HepG2 (cell line): ENCODE results near the gene DBN1. TPM values are rescaled to one million over a fixed set of nuclear protein-coding genes. Genes with fewer than 3 reads are reported as not detected.

Source experiments
- ATAC-seq: fragments of 200-7000 bp; cut with Tn5 transposase; 3 replicates; pipeline ENCODE4 v1.9.1; 2020; ENCODE audit warnings: mild to moderate bottlenecking, moderate library complexity
- BruUV-seq: library from RNA; stranded (reverse); fragments of 400-500 nt; replicated peaks from 2 replicates; lab custom pipeline; 2021; lab: Mats Ljungman, UMichigan
- CTCF ChIA-PET: fragments of 300-600 bp; formaldehyde crosslinking; extraction: SDS; loops from one replicate; lab custom pipeline; 2021; ENCODE audit warnings: low total read pairs, inconsistent platforms, low intra/inter-chr PET ratio; lab: Yijun Ruan, JAX
- POLR2A ChIA-PET: fragments of 350-600 bp; sonication (Branson Sonifier 250); formaldehyde crosslinking; loops from one replicate; lab custom pipeline; 2020; ENCODE audit warnings: antibody characterized with exemption, inconsistent platforms; lab: Yijun Ruan, JAX
- DNase-seq: peaks from one replicate; pipeline ENCODE4 v3.0.0-alpha.2; 2015; ENCODE audit warnings: low spot score
- FAIRE-seq: peaks from 3 replicates; lab custom pipeline; 2011; peaks lifted over from hg19 to GRCh38; lab: Jason Lieb, UNC
- H2AFZ ChIP-seq: one replicate; pipeline ENCODE4 v1.6.1; 2011; ENCODE audit warnings: low read length, inconsistent platforms
- H3K27ac ChIP-seq: fragments of 300-600 bp; 3 replicates; pipeline ENCODE4 v1.8.0; 2011; ENCODE audit warnings: mixed run types, mild to moderate bottlenecking, mixed read lengths, low read length, inconsistent platforms; ENCODE audit not compliant: insufficient read depth; ENCODE audit errors: extremely low read length
- H3K27me3 ChIP-seq, 2 experiments: fragments of 200-600 bp in 1 of 2; 2 replicates in 1 of 2; 3 replicates in 1 of 2; pipeline versions ENCODE4 v1.6.0 to v1.8.0; 2011; ENCODE audit warnings: low read length in 2 of 2, mild to moderate bottlenecking in 2 of 2, moderate library complexity in 2 of 2, inconsistent platforms in 1 of 2; ENCODE audit not compliant: insufficient read depth in 2 of 2, control insufficient read depth in 1 of 2
- H3K36me3 ChIP-seq, 2 experiments: fragments of 200-600 bp in 1 of 2; replicated peaks in 1 of 2; 2 replicates in 1 of 2; 3 replicates in 1 of 2; pipeline versions ENCODE4 v1.5.1 to v1.8.0; 2011; ENCODE audit warnings: low read length in 2 of 2, inconsistent platforms in 1 of 2; ENCODE audit not compliant: insufficient read depth in 2 of 2, control insufficient read depth in 1 of 2
- H3K4me1 ChIP-seq: 2 replicates; pipeline ENCODE4 v1.5.1; 2012; ENCODE audit warnings: low read length, inconsistent platforms; ENCODE audit not compliant: insufficient read depth
- H3K4me2 ChIP-seq: 2 replicates; pipeline ENCODE4 v1.6.0; 2011; ENCODE audit warnings: low read depth, low read length, inconsistent platforms
- H3K4me3 ChIP-seq, 3 experiments: fragments of 200-600 bp in 1 of 3; sonication (generic), shearing (Covaris generic) in 1 of 3; replicated peaks in 1 of 3; 2 replicates each; pipeline ENCODE4 v1.5.1; 2011 to 2016; ENCODE audit warnings: low read length in 3 of 3, inconsistent platforms in 2 of 3, low read depth in 2 of 3, mild to moderate bottlenecking in 2 of 3, control low read depth in 1 of 3, mixed read lengths in 1 of 3; ENCODE audit not compliant: insufficient read depth in 1 of 3
- H3K79me2 ChIP-seq: one replicate; pipeline ENCODE4 v1.6.1; 2011; ENCODE audit warnings: low read length, inconsistent platforms; ENCODE audit not compliant: insufficient read depth
- H3K9ac ChIP-seq: 2 replicates; pipeline ENCODE4 v1.6.0; 2011; ENCODE audit warnings: mild to moderate bottlenecking, low read depth, low read length, inconsistent platforms; ENCODE audit not compliant: insufficient read depth
- H3K9me3 ChIP-seq: 2 replicates; pipeline ENCODE4 v1.5.1; 2012; ENCODE audit warnings: mild to moderate bottlenecking, low read length
- H4K20me1 ChIP-seq: 2 replicates; pipeline ENCODE4 v1.6.0; 2011; ENCODE audit warnings: inconsistent platforms, mild to moderate bottlenecking, low read length, moderate library complexity; ENCODE audit not compliant: insufficient read depth
- GTF3A ChIP-seq: sonication (generic); formaldehyde crosslinking; conservative IDR thresholded peaks from 2 replicates; pipeline ENCODE4 v1.4.0; 2020; ENCODE audit warnings: mild to moderate bottlenecking, missing genetic modification reagents
- IRF2 ChIP-seq: IDR thresholded peaks from 2 replicates; pipeline ENCODE4 v1.6.1; 2018; ENCODE audit warnings: missing genetic modification reagents, missing compliant biosample characterization
- MTA1 ChIP-seq: sonication (generic); formaldehyde crosslinking; IDR thresholded peaks from 2 replicates; pipeline ENCODE4 v1.4.0; 2020; ENCODE audit warnings: missing genetic modification reagents, mild to moderate bottlenecking, borderline replicate concordance
- NFIB ChIP-seq: sonication (generic); formaldehyde crosslinking; IDR thresholded peaks from 2 replicates; pipeline ENCODE4 v1.9.0; 2021; ENCODE audit warnings: missing genetic modification reagents, mild to moderate bottlenecking, borderline replicate concordance
- NKX3-1 ChIP-seq: sonication (generic); formaldehyde crosslinking; IDR thresholded peaks from 2 replicates; pipeline ENCODE4 v1.5.0; 2020; ENCODE audit warnings: missing genetic modification reagents
- RARA ChIP-seq: IDR thresholded peaks from 2 replicates; pipeline ENCODE4 v1.6.1; 2016; ENCODE audit warnings: missing genetic modification reagents, missing compliant biosample characterization
- SUZ12 ChIP-seq: fragments of 150-350 bp; IDR thresholded peaks from 2 replicates; pipeline ENCODE4 v1.6.1; 2014; ENCODE audit warnings: low read depth, low read length
- TBP ChIP-seq: sonication (generic); formaldehyde crosslinking; IDR thresholded peaks from 2 replicates; pipeline ENCODE4 v1.5.0; 2020; ENCODE audit warnings: missing genetic modification reagents
- THYN1 ChIP-seq: sonication (generic); formaldehyde crosslinking; IDR thresholded peaks from 2 replicates; pipeline ENCODE4 v1.8.1; 2023; ENCODE audit warnings: low read depth, mild to moderate bottlenecking, moderate library complexity, missing genetic modification reagents, borderline replicate concordance
- ZNF136 ChIP-seq: sonication (generic); formaldehyde crosslinking; IDR thresholded peaks from 2 replicates; pipeline ENCODE4 v1.8.1; 2022; ENCODE audit warnings: low read depth, mild to moderate bottlenecking, moderate library complexity, missing genetic modification reagents
- ZNF20 ChIP-seq: sonication (generic); formaldehyde crosslinking; IDR thresholded peaks from 2 replicates; pipeline ENCODE4 v1.4.0; 2020; ENCODE audit warnings: mild to moderate bottlenecking, moderate library complexity, missing genetic modification reagents
- ZNF234 ChIP-seq: sonication (generic); formaldehyde crosslinking; conservative IDR thresholded peaks from 2 replicates; pipeline ENCODE4 v1.5.1; 2020; ENCODE audit warnings: mild to moderate bottlenecking, missing genetic modification reagents
- ZNF367 ChIP-seq: sonication (generic); formaldehyde crosslinking; IDR thresholded peaks from 2 replicates; pipeline ENCODE4 v1.4.0; 2020; ENCODE audit warnings: missing genetic modification reagents, borderline replicate concordance
- ZNF7 ChIP-seq: IDR thresholded peaks from 2 replicates; pipeline ENCODE4 v1.6.1; 2016; ENCODE audit warnings: missing biosample characterization, missing genetic modification reagents
- WGBS: methylation state at CpG from one replicate; pipeline ENCODE4 v1.1.6; 2017; ENCODE audit warnings: low lambda C conversion rate; 5-methylcytosine and 5-hydroxymethylcytosine counted together
- in situ Hi-C: cut with HindIII; loops from 2 replicates; pipeline ENCODE4 v1.10.0; 2017; ENCODE audit warnings: low pct_unique_long_range_greater_than_20kb; ENCODE audit not compliant: extremely low pct_ligation_motif_present
- intact Hi-C: fragments of 100-400 bp; cut with micrococcal nuclease; formaldehyde crosslinking; loops from one replicate; pipeline ENCODE4 v1.10.0; 2022; ENCODE audit not compliant: unreplicated experiment
- polyA plus RNA-seq, 8 experiments: library from polyadenylated mRNA; depleted of rRNA in 3 of 8; stranded (reverse) in 7 of 8; unstranded in 1 of 8; fragments of >200 nt; fragmentation: Illumina TruSeq in 4 of 8; extraction: Trizol in 4 of 8; gene quantifications; 2 replicates each; pipeline versions ENCODE4 v1.2.1 to v1.2.3, GENCODE V29; 2011 to 2016; ENCODE audit warnings: low read depth in 4 of 8, missing spikeins in 1 of 8, mixed read lengths in 1 of 8; ENCODE audit not compliant: insufficient read depth in 1 of 8
- total RNA-seq, 5 experiments: library from RNA; depleted of rRNA; stranded (reverse); fragments of >200 nt; fragmentation: Illumina TruSeq; extraction: Trizol; gene quantifications; 2 replicates each; pipeline ENCODE4 v1.2.3, GENCODE V29; 2016; ENCODE audit warnings: low read depth in 1 of 5
- TF ChIP-seq, protein P1 (sequence below): sonication (generic); formaldehyde crosslinking; IDR thresholded peaks from 2 replicates; pipeline ENCODE4 v1.8.0; 2022; ENCODE audit warnings: mild to moderate bottlenecking, missing genetic modification reagents, moderate library complexity
- TF ChIP-seq, protein P2 (sequence below): sonication (generic); formaldehyde crosslinking; IDR thresholded peaks from 2 replicates; pipeline ENCODE4 v1.8.1; 2022; ENCODE audit warnings: mild to moderate bottlenecking, missing genetic modification reagents

Gene DBN1
- total and polyA plus RNA-seq, 2 of the 13 experiments (the other 11 are each of a cell fraction or from before 2014, with no cell fraction given) = 27.0 to 37.3 TPM

DNA sequence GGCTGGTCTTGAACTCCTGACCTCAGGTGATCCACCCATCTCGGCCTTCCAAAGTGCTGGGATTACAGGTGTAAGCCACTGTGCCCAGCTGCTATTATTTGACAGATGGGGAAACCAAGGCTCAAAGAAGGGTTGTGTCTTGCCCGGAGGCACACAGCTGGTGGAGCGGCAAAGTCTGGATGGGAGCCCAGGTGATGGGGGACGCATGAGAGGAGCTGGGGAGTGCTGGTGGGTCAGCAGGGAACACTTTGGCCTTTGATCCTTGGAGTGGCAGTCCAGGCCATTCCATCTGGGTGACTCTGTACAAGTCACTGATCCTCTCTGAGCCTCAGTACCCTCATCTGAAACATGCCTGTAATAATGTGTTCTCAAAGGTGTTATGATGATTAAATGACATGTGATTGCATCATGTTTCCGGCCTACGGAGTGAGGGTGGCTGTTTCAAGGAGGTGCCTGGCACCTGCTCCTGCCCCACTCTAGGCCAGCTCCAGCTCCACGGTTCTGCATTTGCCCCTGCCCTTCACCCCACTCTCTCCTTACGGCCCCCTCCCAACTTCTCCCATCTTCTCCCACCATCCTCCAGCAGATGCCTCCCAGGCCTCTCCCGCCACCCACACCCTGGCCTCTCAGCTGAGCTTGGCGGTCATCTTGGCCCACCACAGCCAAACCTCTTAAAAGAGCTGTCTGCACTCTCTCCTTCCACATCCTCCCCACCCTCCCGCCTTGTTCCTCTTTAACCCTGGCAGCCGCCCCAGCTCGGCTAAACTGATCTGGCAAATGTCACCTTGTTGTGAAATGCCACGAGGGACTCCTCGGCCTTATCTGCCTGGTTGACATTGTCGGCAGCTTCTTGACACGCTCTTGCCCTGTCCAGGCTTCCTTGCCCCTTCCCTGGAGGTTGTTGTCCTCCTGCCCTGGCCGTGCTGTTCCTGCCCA lies 5.5 kb upstream of the DBN1 start (continued):
- TF ChIP-seq, protein P1, sequence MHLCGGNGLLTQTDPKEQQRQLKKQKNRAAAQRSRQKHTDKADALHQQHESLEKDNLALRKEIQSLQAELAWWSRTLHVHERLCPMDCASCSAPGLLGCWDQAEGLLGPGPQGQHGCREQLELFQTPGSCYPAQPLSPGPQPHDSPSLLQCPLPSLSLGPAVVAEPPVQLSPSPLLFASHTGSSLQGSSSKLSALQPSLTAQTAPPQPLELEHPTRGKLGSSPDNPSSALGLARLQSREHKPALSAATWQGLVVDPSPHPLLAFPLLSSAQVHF (CRISPR knock-in tag) = no peak
- no peak for TF ChIP-seq NFIB (CRISPR knock-in tag)

DNA sequence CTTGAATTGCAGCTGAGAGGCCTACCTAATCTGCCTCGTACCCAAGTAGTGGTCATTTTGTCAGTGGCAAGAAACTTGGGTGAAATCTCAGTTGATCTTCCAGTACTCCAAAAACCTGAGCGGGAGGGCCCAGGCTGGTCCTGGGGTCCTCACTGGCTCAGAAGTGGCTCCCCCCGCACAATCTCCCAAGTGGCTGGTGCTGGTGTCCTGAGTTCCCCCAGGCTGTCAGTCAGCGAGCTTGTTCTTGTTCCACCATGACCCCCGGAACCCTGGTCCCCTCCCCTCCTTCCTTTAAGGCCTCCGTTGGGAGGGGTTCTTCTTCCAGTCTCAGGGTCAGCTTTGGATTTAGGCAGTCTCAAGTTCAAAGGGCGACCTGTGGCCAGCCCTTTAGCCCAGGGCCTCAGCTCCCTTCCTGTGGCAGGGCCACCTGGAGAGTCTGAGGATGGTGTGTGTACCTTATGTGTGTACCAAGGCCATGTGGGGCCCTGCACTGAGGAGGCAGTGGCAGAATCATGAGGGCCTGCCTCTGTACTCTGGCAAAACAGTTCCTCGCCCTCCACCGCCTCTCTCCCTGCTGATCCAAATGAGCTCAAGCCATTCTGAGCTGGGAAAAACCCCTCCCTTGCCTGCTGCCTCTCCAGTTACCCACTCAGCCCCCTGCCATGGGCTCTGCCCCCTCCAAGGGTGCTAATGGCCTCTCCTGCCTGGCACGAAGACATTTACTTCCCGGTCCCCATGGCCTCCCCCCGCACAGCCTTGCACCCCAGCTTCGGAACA lies 4.5 kb upstream of the DBN1 start:
- Histone ChIP-seq H3K79me2 (no peaks in the 10 kb centered on the region), H3K9ac (no peak overlapping the region), H3K27ac (no peak overlapping the region), H3K36me3 (no peaks in the 10 kb centered on the region), H2AFZ (no peak overlapping the region), H3K4me2 (peak overlapping the region; percentile 19; the same call in 1 of the 2 replicates), H3K4me3 (no peak overlapping the region), H3K4me1 (peaks cover 56% of the 10 kb centered on the region), H3K27me3 (no peaks in the 10 kb centered on the region), H3K9me3 (no peaks in the 10 kb centered on the region), H4K20me1 (no peaks in the 10 kb centered on the region)
- in situ Hi-C loops = no loop called here
- 39% methylated on average over 10 of the region's 13 CpGs for WGBS
- FAIRE-seq = no peak
- intact Hi-C loops = no loop called here
- CTCF ChIA-PET = no interaction called here
- no TSS peak for BruUV-seq
- peak; percentile 64 for ATAC-seq
- POLR2A ChIA-PET = interaction anchor here (0.9 to 4.9 kb wide), 9 partner anchors 18 to 391 kb away, joined by 3 to 42 read pairs (median 3); partner anchors contain the start of genes GRK6 and PDLIM7
- DNase-seq = no peak
- peak; percentile 79 for TF ChIP-seq RARA (CRISPR knock-in tag)
- no peak for TF ChIP-seq ZNF136
- TF ChIP-seq THYN1 (CRISPR knock-in tag) = no peak
- TF ChIP-seq ZNF7 (CRISPR knock-in tag) = no peak
- no peak for TF ChIP-seq SUZ12
- TF ChIP-seq NKX3-1 = no peak
- TF ChIP-seq, protein P2, sequence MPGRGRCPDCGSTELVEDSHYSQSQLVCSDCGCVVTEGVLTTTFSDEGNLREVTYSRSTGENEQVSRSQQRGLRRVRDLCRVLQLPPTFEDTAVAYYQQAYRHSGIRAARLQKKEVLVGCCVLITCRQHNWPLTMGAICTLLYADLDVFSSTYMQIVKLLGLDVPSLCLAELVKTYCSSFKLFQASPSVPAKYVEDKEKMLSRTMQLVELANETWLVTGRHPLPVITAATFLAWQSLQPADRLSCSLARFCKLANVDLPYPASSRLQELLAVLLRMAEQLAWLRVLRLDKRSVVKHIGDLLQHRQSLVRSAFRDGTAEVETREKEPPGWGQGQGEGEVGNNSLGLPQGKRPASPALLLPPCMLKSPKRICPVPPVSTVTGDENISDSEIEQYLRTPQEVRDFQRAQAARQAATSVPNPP (CRISPR knock-in tag) = no peak
- TF ChIP-seq ZNF367 (CRISPR knock-in tag) = no peak
- TF ChIP-seq IRF2 (CRISPR knock-in tag) = peak; percentile 24; the same call in 1 of the 2 replicates
- TF ChIP-seq TBP (CRISPR knock-in tag) = no peak
- no peak for TF ChIP-seq ZNF20 (CRISPR knock-in tag)
- TF ChIP-seq ZNF234 = no peak
- 0 out of 2 replicates have a peak, but pooled peaks have one; percentile 44 for TF ChIP-seq MTA1
- TF ChIP-seq GTF3A = no peak
